SK-N-MC (cell line): Measurements from ENCODE around the gene MYD88.
A peak's percentile ranks its signal among the peaks of the same experiment; 100 is the strongest.

ENCODE experiments used
- DNase-seq: peaks from one replicate; pipeline ENCODE4 v3.0.0-alpha.2; 2011; ENCODE audit warnings: low read depth, low spot score
- H3K27ac ChIP-seq: fragments of 200-600 bp; sonication (generic); 2 replicates; pipeline ENCODE4 v1.5.1; 2016; ENCODE audit warnings: mixed run types
- H3K36me3 ChIP-seq: fragments of 200-600 bp; sonication (generic); 2 replicates; pipeline ENCODE4 v1.6.1; 2017; ENCODE audit warnings: antibody characterized with exemption, low read length, mixed read lengths; ENCODE audit not compliant: insufficient read depth
- H3K4me3 ChIP-seq: fragments of 200-600 bp; sonication (generic); 2 replicates; pipeline ENCODE4 v1.5.1; 2016
- H3K9ac ChIP-seq: fragments of 200-600 bp; sonication (generic); 2 replicates; pipeline ENCODE4 v1.8.0; 2017; ENCODE audit warnings: mixed run types, mixed read lengths; ENCODE audit not compliant: insufficient read length
- H3K9me3 ChIP-seq: fragments of 200-600 bp; sonication (generic); 2 replicates; pipeline ENCODE4 v1.6.1; 2017; ENCODE audit warnings: low read depth, mild to moderate bottlenecking, antibody characterized with exemption, low read length, moderate library complexity, mixed read lengths
- EZH2 ChIP-seq: fragments of 200-600 bp; sonication (generic); IDR thresholded peaks from one replicate; pipeline ENCODE4 v1.6.1; 2017; ENCODE audit warnings: antibody characterized with exemption
- FOXP2 ChIP-seq: optimal IDR thresholded peaks from 2 replicates; pipeline ENCODE3; 2011; ENCODE audit warnings: mild to moderate bottlenecking, moderate library complexity; ENCODE audit not compliant: insufficient read depth; ENCODE audit errors: extremely low read length, control extremely low read depth
- POLR2AphosphoS5 ChIP-seq: IDR thresholded peaks from 2 replicates; pipeline ENCODE4 v1.6.1; 2012; ENCODE audit warnings: mild to moderate bottlenecking, low read depth, low read length, borderline replicate concordance

MYD88 gene

GRCh38 chr3:38164952-38165721, 26.7 kb downstream of the MYD88 start, which contains the start of gene OXSR1:
Gene OXSR1 (plus strand): TSS chr3:38165537. CDS start chr3:38165877, 340 bp downstream.
- TF ChIP-seq POLR2AphosphoS5 (peak; percentile 71), FOXP2 (no peak)
- Histone ChIP-seq H3K9me3 (no peaks in the 10 kb centered on the region), H3K4me3 (peak within 1 kb of the TSS; percentile 84), H3K27ac (peak within 1 kb of the TSS; percentile 93), H3K36me3 (no peaks in the 10 kb centered on the region), H3K9ac (peak within 1 kb of the TSS; percentile 89)
- DNase-seq = peak; percentile 93

- no peaks in the 10 kb centered on the region for H3K9me3 ChIP-seq
- peak overlapping the region; percentile 89 for H3K9ac ChIP-seq
- peak overlapping the region; percentile 84 for H3K4me3 ChIP-seq
- DNase-seq = no peak
- H3K27ac ChIP-seq = no peak overlapping the region
- no peaks in the 10 kb centered on the region for H3K36me3 ChIP-seq
- TF ChIP-seq EZH2 = no peak
Observed at GRCh38 chr3:38165722-38166387, 27.4 kb downstream of the MYD88 start.

DNA sequence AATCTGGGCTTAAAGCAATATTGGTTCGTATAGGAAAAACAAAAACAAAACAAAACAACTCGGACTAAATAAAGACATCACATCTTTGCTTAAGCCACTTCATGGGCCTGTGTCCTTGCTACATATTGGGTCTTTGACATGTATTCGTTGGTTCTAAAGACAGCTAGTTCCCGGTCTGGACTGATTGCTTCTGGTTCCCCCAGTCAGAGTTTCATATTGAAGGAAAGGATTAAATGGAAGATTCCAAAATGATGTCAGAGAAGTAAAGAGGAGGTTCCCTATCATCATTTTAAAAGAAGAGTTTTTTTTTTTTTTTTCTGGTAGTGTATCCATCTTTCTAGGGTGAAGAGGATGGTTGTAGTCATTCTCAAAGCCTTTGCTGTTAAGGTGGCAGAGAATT, 29.1 kb downstream of the MYD88 start:
- no peak for DNase-seq
- no peaks in the 10 kb centered on the region for H3K36me3 ChIP-seq
- no peaks in the 10 kb centered on the region for H3K9me3 ChIP-seq
- TF ChIP-seq POLR2AphosphoS5 = no peak
- TF ChIP-seq EZH2 = no peak
- TF ChIP-seq FOXP2 = no peak
- no peak overlapping the region for H3K27ac ChIP-seq
- no peak overlapping the region for H3K4me3 ChIP-seq
- no peak overlapping the region for H3K9ac ChIP-seq

DNA sequence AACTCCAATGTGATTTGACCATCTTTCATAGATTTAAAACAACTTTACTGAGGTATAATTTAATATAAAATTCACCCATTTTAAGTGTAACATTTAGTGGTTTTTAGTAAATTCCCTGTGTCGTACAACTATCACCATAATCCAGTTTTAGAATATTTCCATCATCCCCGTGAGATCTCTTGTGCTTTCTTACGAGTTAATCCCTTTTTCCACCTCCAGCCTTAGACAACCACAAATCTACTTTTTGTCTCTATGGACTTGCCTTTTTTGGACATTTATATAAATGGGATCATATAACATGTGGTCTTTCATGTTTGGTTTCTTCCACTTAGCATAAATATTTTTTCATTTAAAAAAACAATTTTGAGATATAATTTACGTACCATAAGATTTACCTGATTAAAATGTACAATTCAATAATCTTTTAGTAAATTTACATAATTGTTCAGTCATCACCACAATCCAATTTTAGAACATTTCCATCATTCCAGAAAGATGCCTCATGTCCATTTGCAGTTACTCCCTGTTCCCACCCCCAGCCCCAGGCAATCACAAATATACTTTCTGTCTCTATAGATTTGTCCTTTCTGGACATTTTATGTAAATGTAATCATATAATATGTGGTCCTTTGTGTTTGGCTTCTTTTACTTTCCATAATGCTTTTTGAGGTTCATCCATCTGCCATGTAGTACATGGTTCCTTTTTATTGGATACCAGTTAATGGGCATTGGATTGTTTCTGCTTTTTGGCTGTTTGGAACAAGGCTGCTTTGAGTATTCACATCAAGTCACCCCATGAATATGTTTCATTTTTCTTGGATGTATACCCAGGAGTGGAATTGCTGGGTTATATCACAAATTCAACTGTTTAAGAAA, 29.9 kb downstream of the MYD88 start:
- no peak overlapping the region for H3K4me3 ChIP-seq
- no peak overlapping the region for H3K27ac ChIP-seq
- no peak overlapping the region for H3K9ac ChIP-seq
- no peaks in the 10 kb centered on the region for H3K9me3 ChIP-seq
- TF ChIP-seq EZH2 (no peak), FOXP2 (no peak), POLR2AphosphoS5 (no peak)
- no peak for DNase-seq
- H3K36me3 ChIP-seq = no peaks in the 10 kb centered on the region

- DNase-seq = no peak
- no peak overlapping the region for H3K9ac ChIP-seq
- no peak overlapping the region for H3K27ac ChIP-seq
- H3K4me3 ChIP-seq = no peak overlapping the region
- TF ChIP-seq FOXP2 (no peak), EZH2 (no peak), POLR2AphosphoS5 (no peak)
- no peaks in the 10 kb centered on the region for H3K9me3 ChIP-seq
- H3K36me3 ChIP-seq = no peaks in the 10 kb centered on the region
Observed at GRCh38 chr3:38169027-38169317, 30.5 kb downstream of the MYD88 start.

- no peak for TF ChIP-seq EZH2
- no peak for TF ChIP-seq FOXP2
- no peak for TF ChIP-seq POLR2AphosphoS5
- DNase-seq = no peak
- Histone ChIP-seq H3K4me3 (no peak overlapping the region), H3K9ac (no peak overlapping the region), H3K9me3 (no peaks in the 10 kb centered on the region), H3K36me3 (no peaks in the 10 kb centered on the region), H3K27ac (no peak overlapping the region)
Observed at GRCh38 chr3:38170722-38171121, 32.3 kb downstream of the MYD88 start.

DNA sequence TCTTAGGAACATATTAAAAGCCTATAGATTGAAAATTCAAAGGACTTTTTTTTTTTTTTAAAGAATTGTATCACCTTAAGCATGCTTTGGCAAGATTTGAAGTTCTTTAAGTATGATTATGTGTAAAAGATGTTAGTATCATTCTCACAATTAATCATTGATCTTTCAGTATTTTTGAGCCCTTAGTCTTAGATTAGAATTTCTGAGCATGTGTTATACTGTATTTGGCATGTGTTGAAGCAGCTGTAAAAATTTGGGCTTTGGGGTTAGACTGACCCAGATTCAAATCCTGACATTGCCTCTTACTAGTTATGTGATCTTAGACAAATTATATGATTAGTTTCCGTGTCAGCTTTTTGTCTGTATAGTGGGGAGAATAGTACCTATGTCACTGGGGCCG, 33.2 kb downstream of the MYD88 start:
- no peak for DNase-seq
- Histone ChIP-seq H3K36me3 (no peaks in the 10 kb centered on the region), H3K27ac (no peak overlapping the region), H3K9me3 (no peaks in the 10 kb centered on the region), H3K9ac (no peak overlapping the region), H3K4me3 (no peak overlapping the region)
- TF ChIP-seq FOXP2 = no peak
- no peak for TF ChIP-seq POLR2AphosphoS5
- TF ChIP-seq EZH2 = no peak

DNA sequence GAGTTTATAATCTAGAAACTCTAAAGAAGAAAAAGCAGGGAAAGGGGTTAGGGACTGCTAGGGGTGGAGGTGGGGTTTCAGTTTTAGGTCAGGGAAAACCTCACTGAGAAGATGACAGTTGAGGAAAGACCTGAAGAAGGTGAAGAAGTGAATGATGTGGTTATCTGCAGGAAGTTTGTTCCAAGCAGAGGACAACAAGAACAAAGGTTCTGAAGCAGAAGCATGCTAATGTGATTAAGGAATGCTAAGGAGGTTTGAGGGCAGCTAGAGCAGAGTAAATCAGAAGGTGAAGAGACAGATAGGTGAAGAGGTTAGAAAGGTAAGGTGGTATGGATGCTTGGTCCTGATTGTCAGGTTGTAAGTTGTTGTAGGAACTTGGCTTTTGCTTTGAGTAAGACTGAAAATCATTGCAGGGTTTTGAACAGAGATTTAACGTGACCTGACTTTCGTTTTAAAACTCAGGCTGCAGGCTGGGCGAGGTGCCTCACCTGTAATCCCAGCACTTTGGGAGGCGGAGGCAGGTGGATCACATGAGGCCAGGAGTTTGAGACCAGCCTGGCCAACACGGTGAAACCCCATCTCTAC, 35.5 kb downstream of the MYD88 start:
- no peak overlapping the region for H3K4me3 ChIP-seq
- H3K9ac ChIP-seq = no peak overlapping the region
- no peak for DNase-seq
- H3K27ac ChIP-seq = no peak overlapping the region
- TF ChIP-seq POLR2AphosphoS5 (no peak), FOXP2 (no peak), EZH2 (no peak)
- no peaks in the 10 kb centered on the region for H3K9me3 ChIP-seq
- H3K36me3 ChIP-seq = no peaks in the 10 kb centered on the region
